ENCODE measurements around the gene GPANK1. TPM values are rescaled to one million over a fixed set of nuclear protein-coding genes. Genes with fewer than 3 reads are reported as not detected.

The GPANK1 gene
- total RNA-seq, 1 experiment from 2014 or later, result 29.1 TPM

DNA sequence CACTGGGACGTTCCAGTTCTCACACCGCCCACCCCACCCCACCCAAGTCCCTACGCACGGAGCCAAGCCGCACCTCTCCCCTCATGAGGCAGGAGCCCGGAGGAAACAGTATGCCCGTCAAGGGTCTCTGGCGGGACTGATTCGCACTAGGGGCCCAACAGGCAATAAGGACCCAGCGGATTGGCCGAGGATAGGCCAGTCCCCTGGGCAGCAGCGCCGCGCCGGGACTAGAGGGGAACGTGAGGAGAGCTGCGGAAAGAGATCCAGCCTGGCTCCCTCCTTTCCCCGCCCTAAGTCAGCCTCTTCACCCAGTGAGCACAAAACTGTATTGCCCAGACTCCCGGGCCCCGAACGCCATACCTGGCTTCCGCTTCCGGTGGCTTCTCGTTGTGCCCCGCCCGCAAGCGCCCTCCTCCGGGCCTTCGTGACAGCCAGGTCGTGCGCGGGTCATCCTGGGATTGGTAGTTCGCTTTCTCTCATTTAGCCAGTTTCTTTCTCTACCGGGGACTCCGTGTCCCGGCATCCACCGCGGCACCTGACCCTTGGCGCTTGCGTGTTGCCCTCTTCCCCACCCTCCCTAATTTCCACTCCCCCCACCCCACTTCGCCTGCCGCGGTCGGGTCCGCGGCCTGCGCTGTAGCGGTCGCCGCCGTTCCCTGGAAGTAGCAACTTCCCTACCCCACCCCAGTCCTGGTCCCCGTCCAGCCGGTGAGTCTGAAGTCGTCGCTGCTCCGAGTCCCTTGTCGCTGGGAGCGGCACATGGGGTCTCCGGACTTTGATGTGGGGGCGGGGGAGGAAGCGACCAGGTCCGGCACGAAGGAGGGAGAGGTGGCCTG, 922 bp upstream of the GPANK1 start, which contains the start of gene CSNK2B (continued):
- TF ChIP-seq, protein P1, sequence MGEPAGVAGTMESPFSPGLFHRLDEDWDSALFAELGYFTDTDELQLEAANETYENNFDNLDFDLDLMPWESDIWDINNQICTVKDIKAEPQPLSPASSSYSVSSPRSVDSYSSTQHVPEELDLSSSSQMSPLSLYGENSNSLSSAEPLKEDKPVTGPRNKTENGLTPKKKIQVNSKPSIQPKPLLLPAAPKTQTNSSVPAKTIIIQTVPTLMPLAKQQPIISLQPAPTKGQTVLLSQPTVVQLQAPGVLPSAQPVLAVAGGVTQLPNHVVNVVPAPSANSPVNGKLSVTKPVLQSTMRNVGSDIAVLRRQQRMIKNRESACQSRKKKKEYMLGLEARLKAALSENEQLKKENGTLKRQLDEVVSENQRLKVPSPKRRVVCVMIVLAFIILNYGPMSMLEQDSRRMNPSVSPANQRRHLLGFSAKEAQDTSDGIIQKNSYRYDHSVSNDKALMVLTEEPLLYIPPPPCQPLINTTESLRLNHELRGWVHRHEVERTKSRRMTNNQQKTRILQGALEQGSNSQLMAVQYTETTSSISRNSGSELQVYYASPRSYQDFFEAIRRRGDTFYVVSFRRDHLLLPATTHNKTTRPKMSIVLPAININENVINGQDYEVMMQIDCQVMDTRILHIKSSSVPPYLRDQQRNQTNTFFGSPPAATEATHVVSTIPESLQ (CRISPR knock-in tag; IDR thresholded peaks at IDR 0.05), result no peak
- no peak for TF ChIP-seq SOX15 (CRISPR knock-in tag; IDR thresholded peaks at IDR 0.05)
- TF ChIP-seq ZNF263 (CRISPR knock-in tag; IDR thresholded peaks at IDR 0.05; ENCODE audit: low read depth), result no peak

DNA sequence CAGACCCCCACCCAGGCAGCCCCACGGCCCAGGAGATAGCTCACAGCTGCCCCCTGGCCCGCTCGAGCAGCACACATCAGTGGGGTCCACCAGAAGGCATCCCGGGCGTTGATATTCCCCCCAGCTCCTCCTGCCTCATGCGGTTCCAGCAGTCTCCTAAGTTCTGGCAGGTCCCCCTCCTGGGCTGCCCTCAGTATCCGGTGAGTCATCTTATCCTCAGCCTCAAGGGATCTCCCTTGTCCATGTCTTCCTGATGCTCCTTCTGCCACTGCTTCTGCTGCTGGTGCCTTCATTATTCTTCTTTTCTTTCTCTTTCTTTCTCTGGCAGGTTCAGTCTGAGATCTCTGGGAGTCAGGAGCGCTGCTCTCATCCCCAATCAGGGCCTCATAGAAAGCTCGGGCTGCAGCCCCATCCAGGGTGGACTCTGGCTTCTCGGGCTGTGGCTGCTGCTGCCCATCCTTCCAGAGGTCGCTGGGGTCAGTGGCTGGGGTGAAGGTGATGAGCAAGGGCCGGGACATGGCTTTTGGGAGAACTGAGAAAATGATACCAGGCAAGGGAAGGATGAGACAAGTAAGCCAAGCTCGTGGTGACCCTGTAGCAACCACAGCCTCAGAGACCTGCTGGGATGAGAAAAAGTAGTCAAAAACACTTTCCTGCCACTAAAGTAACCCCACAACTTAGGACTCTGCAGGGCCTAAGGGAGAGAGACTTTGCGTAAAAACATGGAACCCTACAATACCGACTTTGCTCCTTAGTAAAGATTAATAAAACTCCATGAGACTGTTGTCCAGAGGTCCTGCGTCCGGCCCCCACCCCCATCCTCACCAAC, 622 bp downstream of the GPANK1 start:
- CTCF ChIA-PET, result interaction anchor here (0.5 to 1.8 kb wide), 15 partner anchors 11 to 130 kb away, joined by 3 to 7 read pairs (median 4); partner anchors contain the start of genes ATP6V1G2, BAG6 and DDAH2
- no peak for DNase-seq (ENCODE audit: low spot score)
- H3K27me3 Mint-ChIP-seq (ENCODE audit: low read depth), result no peaks in the 10 kb centered on the region
- POLR2A ChIA-PET, result interaction anchor here (0.8 to 1.6 kb wide), 13 partner anchors 10 to 199 kb away, joined by 3 to 9 read pairs (median 3); partner anchors contain the start of genes ABHD16A, BAG6, DDAH2 and DDX39B
- H3K36me3 Mint-ChIP-seq, result peaks cover 47% of the 10 kb centered on the region
- H3K4me1 Mint-ChIP-seq, result peaks cover 41% of the 10 kb centered on the region
- ATAC-seq, result no peak
- peak overlapping the region; percentile 98 for H3K27ac Mint-ChIP-seq
- H3K4me3 Mint-ChIP-seq, result peak overlapping the region; percentile 91
- no peaks in the 10 kb centered on the region for H3K9me3 Mint-ChIP-seq
- TF ChIP-seq ATF1 (CRISPR knock-in tag; IDR thresholded peaks at IDR 0.05), result no peak
- TF ChIP-seq NR2C2 (CRISPR knock-in tag; IDR thresholded peaks at IDR 0.05), result no peak
- no peak for TF ChIP-seq ZNF317 (CRISPR knock-in tag; IDR thresholded peaks at IDR 0.05; ENCODE audit: borderline replicate concordance, low read depth)
- TF ChIP-seq CREB1 (CRISPR knock-in tag; IDR thresholded peaks at IDR 0.05), result no peak
- TF ChIP-seq ZNF138 (CRISPR knock-in tag; conservative IDR thresholded peaks at IDR 0.05), result no peak
- TF ChIP-seq, protein P2, sequence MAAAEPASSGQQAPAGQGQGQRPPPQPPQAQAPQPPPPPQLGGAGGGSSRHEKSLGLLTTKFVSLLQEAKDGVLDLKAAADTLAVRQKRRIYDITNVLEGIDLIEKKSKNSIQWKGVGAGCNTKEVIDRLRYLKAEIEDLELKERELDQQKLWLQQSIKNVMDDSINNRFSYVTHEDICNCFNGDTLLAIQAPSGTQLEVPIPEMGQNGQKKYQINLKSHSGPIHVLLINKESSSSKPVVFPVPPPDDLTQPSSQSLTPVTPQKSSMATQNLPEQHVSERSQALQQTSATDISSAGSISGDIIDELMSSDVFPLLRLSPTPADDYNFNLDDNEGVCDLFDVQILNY (CRISPR knock-in tag; IDR thresholded peaks at IDR 0.05), result no peak
- no peak for TF ChIP-seq NFE2L1 (CRISPR knock-in tag; IDR thresholded peaks at IDR 0.05)
- TF ChIP-seq, protein P3, sequence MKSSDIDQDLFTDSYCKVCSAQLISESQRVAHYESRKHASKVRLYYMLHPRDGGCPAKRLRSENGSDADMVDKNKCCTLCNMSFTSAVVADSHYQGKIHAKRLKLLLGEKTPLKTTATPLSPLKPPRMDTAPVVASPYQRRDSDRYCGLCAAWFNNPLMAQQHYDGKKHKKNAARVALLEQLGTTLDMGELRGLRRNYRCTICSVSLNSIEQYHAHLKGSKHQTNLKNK (CRISPR knock-in tag; IDR thresholded peaks at IDR 0.05), result no peak
- TF ChIP-seq TEAD4 (CRISPR knock-in tag; IDR thresholded peaks at IDR 0.05), result no peak
- TF ChIP-seq IRF2 (CRISPR knock-in tag; IDR thresholded peaks at IDR 0.05; ENCODE audit: borderline replicate concordance, low read depth), result no peak

DNA sequence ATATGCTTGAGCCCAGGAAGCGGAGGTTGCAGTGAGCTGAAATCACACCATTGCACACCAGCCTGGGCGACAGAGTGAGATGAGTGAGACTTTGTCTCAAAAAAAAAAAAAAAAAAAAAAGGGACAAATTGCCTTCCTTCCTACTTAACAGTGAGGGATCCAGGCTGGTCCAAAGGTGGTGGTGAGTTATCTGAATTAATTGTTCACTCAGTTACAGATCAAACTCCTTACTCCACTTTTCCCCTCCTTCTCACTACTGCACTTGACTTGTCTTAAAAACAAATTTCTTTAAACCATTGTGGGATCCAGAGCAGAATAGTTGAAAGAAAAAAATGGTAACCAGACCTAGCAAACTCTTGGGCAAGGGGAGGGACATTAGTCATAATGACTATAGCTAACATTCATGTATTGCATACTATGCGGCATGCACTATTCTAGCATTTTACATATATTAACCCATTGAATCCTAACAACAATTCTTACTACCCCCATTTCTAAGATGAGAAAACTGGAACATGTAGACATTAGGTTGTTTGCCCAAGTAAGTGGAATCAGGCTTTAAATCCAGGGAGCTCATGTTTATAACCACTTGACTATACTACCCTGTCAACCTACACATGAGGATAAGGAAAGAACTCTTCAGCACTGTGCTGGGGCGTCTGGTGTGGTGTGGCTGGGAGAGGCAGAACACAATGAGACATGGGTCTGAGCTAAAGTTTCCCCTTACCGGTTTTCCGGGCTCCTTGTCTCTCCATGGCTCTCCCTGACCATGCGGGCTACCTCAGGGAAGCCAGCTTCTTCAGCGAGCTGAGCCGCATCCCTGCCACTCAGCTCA, 1.5 kb downstream of the GPANK1 start:
- Mint-ChIP-seq H3K4me3 (peak overlapping the region; percentile 91), H3K36me3 (peaks cover 39% of the 10 kb centered on the region), H3K4me1 (peaks cover 42% of the 10 kb centered on the region), H3K9me3 (no peaks in the 10 kb centered on the region), H3K27ac (peak overlapping the region; percentile 84), H3K27me3 (ENCODE audit: low read depth) (no peaks in the 10 kb centered on the region)
- TF ChIP-seq NR2C2 (CRISPR knock-in tag; IDR thresholded peaks at IDR 0.05) (no peak), GRHL2 (CRISPR knock-in tag; IDR thresholded peaks at IDR 0.05; ENCODE audit: insufficient replicate concordance, severe bottlenecking) (no peak)
- no peak for DNase-seq (ENCODE audit: low spot score)
- ChIA-PET CTCF (interaction anchor here (0.7 to 1.1 kb wide), 2 partner anchors 65 to 107 kb away, joined by 4 to 6 read pairs; no protein-coding TSS in a partner anchor), POLR2A (interaction anchor here (0.5 to 1.5 kb wide), 3 partner anchors 27 to 491 kb away, joined by 3 to 4 read pairs (median 3); no protein-coding TSS in a partner anchor)
- no peak for ATAC-seq

Data from WTC11 (cell line).